SK-N-MC (cell line): ENCODE measurements around the gene DNAH14.

Experiments
- DNase-seq: peaks from one replicate; pipeline ENCODE4 v3.0.0-alpha.2; 2011; ENCODE audit warnings: low read depth, low spot score
- H3K27ac ChIP-seq: fragments of 200-600 bp; sonication (generic); 2 replicates; pipeline ENCODE4 v1.5.1; 2016; ENCODE audit warnings: mixed run types
- H3K36me3 ChIP-seq: fragments of 200-600 bp; sonication (generic); 2 replicates; pipeline ENCODE4 v1.6.1; 2017; ENCODE audit warnings: antibody characterized with exemption, low read length, mixed read lengths; ENCODE audit not compliant: insufficient read depth
- H3K4me3 ChIP-seq: fragments of 200-600 bp; sonication (generic); 2 replicates; pipeline ENCODE4 v1.5.1; 2016
- H3K9ac ChIP-seq: fragments of 200-600 bp; sonication (generic); 2 replicates; pipeline ENCODE4 v1.8.0; 2017; ENCODE audit warnings: mixed run types, mixed read lengths; ENCODE audit not compliant: insufficient read length
- H3K9me3 ChIP-seq: fragments of 200-600 bp; sonication (generic); 2 replicates; pipeline ENCODE4 v1.6.1; 2017; ENCODE audit warnings: low read depth, mild to moderate bottlenecking, antibody characterized with exemption, low read length, moderate library complexity, mixed read lengths
- EZH2 ChIP-seq: fragments of 200-600 bp; sonication (generic); IDR thresholded peaks from one replicate; pipeline ENCODE4 v1.6.1; 2017; ENCODE audit warnings: antibody characterized with exemption
- FOXP2 ChIP-seq: optimal IDR thresholded peaks from 2 replicates; pipeline ENCODE3; 2011; ENCODE audit warnings: mild to moderate bottlenecking, moderate library complexity; ENCODE audit not compliant: insufficient read depth; ENCODE audit errors: extremely low read length, control extremely low read depth
- POLR2AphosphoS5 ChIP-seq: IDR thresholded peaks from 2 replicates; pipeline ENCODE4 v1.6.1; 2012; ENCODE audit warnings: mild to moderate bottlenecking, low read depth, low read length, borderline replicate concordance

The DNAH14 gene

GRCh38 chr1:225435487-225435886, 506.0 kb downstream of the DNAH14 start:
- no peak for TF ChIP-seq FOXP2
- TF ChIP-seq EZH2, result no peak
- no peak overlapping the region for H3K4me3 ChIP-seq
- no peak overlapping the region for H3K27ac ChIP-seq

DNA sequence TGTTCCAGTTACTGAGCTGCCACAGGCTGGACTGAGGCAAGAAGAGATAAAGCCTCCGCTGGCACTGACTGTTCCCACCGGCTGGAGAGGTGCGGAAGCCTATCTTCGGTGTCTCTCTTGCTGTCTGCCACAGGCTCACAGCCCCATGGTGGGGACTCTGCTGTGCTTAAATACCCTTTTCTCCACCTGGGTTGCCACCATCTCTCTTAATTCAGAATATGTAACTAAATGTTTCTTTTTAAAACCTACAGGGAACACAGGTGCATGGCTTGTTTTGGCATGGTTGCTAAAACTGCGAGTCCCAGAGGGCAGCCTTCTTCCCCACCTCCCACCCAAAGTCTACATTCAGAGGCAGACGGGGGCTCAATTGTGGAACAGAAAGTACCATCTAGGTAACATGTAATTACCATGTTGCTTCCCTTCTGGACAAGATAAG, 506.5 kb downstream of the DNAH14 start:
- Histone ChIP-seq H3K4me3 (no peak overlapping the region), H3K36me3 (no peaks in the 10 kb centered on the region), H3K9ac (no peak overlapping the region), H3K9me3 (no peaks in the 10 kb centered on the region), H3K27ac (no peak overlapping the region)
- TF ChIP-seq POLR2AphosphoS5, result no peak
- no peak for TF ChIP-seq FOXP2
- TF ChIP-seq EZH2, result no peak
- DNase-seq, result no peak

More at GRCh38 chr1:225435487-225435886, 506.0 kb downstream of the DNAH14 start:
- Histone ChIP-seq H3K9ac (no peak overlapping the region), H3K36me3 (no peaks in the 10 kb centered on the region), H3K9me3 (no peaks in the 10 kb centered on the region)
- DNase-seq, result no peak

DNA sequence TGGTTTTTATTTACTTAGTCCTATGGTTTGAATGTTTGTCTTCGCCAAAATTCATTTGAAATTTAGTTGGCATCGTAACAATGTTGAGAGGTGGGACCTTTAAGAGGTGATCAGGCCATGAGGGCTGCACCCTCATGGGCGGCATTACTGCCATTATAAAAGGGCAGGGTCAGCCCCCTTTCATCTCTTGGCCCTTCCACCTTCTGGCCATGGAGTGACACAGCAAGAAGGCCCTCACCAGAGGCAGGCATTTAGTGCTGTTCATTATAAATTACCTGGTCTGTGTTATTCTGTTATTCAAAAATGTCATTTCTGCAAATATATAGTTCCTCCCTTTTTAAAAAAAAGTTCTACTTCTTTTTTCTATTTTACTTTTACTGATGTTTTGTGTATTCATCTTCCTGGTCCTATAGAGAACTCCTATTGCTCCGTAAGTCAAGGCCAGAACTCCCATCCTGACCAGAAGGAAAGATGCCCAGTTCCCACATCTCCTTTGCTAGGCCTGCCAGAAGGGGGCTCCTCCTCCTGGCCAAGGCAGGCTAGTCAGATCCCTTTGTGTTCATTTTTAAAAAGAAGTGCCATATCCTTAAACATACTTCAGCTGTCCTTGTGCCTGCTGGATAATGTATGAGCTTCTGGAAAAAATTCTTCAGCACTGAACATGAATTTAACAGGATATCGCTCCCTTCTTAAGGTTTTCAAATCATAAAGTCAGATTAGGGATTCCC, 508.4 kb downstream of the DNAH14 start:
- no peaks in the 10 kb centered on the region for H3K36me3 ChIP-seq
- H3K27ac ChIP-seq, result no peak overlapping the region
- no peak for DNase-seq
- H3K4me3 ChIP-seq, result no peak overlapping the region
- H3K9ac ChIP-seq, result no peak overlapping the region
- H3K9me3 ChIP-seq, result no peaks in the 10 kb centered on the region
- TF ChIP-seq POLR2AphosphoS5 (no peak), EZH2 (no peak), FOXP2 (no peak)

DNA sequence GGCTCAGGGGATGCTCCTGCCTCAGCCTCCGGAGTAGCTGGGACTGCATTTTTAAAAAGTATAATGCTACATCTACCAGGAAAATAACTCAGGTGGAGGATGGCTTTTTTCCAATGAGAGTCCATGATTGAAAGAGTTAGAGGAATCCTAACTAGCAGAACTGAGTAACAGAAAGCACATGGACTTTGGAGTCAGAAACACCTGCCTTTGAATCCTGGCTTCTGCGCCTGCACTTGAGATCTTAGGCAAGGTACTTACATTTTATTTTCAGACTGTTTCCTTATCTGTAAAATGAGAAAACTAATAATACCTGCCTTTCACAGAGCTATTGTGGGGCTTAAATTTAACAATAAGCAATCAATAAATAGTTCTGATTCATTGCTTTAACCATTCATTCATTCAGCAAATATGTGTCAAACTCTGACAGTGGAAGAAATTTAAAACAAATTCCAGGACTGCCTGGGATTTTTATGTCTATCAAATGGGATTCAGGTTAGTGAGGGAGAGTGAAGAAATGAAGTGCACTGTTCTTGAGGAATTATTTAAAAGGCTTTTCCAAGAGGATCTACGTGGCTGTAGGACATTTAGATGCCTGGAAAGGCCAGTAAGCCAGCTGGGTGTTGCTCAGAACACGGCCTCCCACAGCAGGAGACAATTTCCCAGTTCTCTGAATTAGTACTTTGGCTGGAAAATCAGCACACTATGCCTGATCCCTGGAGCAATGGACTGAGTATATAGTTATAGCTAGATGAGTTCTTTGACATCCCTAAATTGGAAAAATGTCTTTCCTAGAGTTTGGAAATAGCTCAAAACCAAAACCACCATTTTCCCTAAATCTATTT, 511.1 kb downstream of the DNAH14 start:
- DNase-seq, result no peak
- Histone ChIP-seq H3K27ac (no peak overlapping the region), H3K9ac (no peak overlapping the region), H3K9me3 (no peaks in the 10 kb centered on the region), H3K4me3 (no peak overlapping the region), H3K36me3 (no peaks in the 10 kb centered on the region)
- no peak for TF ChIP-seq FOXP2
- TF ChIP-seq EZH2, result no peak
- no peak for TF ChIP-seq POLR2AphosphoS5

- no peak for DNase-seq
- Histone ChIP-seq H3K36me3 (no peaks in the 10 kb centered on the region), H3K4me3 (no peak overlapping the region), H3K9me3 (no peaks in the 10 kb centered on the region), H3K27ac (no peak overlapping the region), H3K9ac (no peak overlapping the region)
- TF ChIP-seq FOXP2 (no peak), POLR2AphosphoS5 (no peak), EZH2 (no peak)
Observed at GRCh38 chr1:225441314-225442122, 512.0 kb downstream of the DNAH14 start.

GRCh38 chr1:225442123-225442505, 512.6 kb downstream of the DNAH14 start:
- Histone ChIP-seq H3K9ac (no peak overlapping the region), H3K4me3 (no peak overlapping the region), H3K27ac (no peak overlapping the region), H3K36me3 (no peaks in the 10 kb centered on the region), H3K9me3 (no peaks in the 10 kb centered on the region)
- TF ChIP-seq FOXP2, result no peak
- TF ChIP-seq EZH2, result no peak
- TF ChIP-seq POLR2AphosphoS5, result no peak
- DNase-seq, result no peak

DNA sequence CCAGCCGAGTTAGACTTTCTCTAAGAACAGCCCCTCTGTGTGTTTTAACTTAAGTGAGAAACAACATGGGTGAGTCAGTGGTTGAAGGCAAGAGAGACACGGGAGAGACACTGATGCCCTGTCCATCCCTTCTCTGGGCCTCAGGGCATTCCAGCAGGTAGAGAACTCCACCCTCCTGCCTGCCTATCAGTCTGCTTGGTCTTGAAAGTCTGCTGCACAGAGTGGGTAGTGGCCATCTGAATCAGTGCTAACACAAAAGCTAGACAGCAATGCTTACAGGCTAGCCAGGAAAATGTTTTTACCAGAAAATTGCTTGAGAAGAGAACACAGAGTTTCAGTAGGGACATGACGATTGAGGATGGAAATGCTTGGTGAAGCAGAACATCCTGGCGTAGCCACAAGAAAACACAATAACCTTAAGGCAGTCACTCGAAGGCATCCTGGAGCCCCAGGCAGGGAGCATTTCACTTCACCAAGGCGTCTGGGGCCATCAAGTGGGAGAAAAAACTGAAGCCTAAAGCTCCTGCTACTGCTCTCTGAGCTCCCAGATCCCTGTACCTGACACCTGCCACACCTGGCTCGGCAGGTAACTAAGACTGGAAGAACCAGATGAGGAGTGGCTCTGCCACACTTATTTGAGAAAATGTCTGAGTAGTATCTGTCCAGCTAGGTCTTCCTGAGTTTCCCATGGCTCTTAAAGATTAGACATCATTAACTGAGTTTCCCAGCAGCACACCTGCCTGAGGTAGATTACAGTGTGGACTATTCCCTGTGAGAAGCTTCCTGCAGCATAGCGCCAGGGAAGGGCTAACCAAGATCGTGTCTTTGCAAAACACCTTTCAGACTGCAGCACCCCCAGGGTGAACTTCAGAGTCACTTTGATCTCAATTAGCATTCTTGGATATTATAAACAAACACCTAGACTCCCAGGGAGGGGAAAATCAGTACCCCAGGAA, 516.4 kb downstream of the DNAH14 start:
- no peaks in the 10 kb centered on the region for H3K36me3 ChIP-seq
- H3K4me3 ChIP-seq, result no peak overlapping the region
- TF ChIP-seq EZH2, result no peak
- no peak for TF ChIP-seq POLR2AphosphoS5
- no peak for TF ChIP-seq FOXP2
- H3K27ac ChIP-seq, result no peak overlapping the region
- H3K9ac ChIP-seq, result no peak overlapping the region
- no peaks in the 10 kb centered on the region for H3K9me3 ChIP-seq
- DNase-seq, result no peak
